Adipocyte (in vitro differentiated cells): ENCODE measurements around the gene SAPCD1.
A peak's percentile ranks its signal among the peaks of the same experiment; 100 is the strongest.

Experiments
- DNase-seq: peaks from one replicate; pipeline ENCODE4 v3.0.0-alpha.2; 2015; ENCODE audit warnings: low read depth
- H3K27me3 ChIP-seq: replicated peaks from 2 replicates; pipeline ENCODE4 v1.7.0; 2013; ENCODE audit warnings: mild to moderate bottlenecking, low read length, moderate library complexity; ENCODE audit not compliant: control insufficient read depth, insufficient read depth
- H3K36me3 ChIP-seq: 2 replicates; pipeline ENCODE4 v1.7.0; 2013; ENCODE audit warnings: low read length, mild to moderate bottlenecking, moderate library complexity; ENCODE audit not compliant: control insufficient read depth, insufficient read depth, severe bottlenecking
- H3K4me1 ChIP-seq: 2 replicates; pipeline ENCODE4 v1.7.0; 2013; ENCODE audit warnings: mild to moderate bottlenecking, low read length, moderate library complexity; ENCODE audit not compliant: control insufficient read depth, insufficient read depth
- H3K4me3 ChIP-seq: 2 replicates; pipeline ENCODE4 v1.7.0; 2013; ENCODE audit warnings: mild to moderate bottlenecking, low read length, moderate library complexity
- H3K9ac ChIP-seq: 2 replicates; pipeline ENCODE4 v1.7.0; 2013; ENCODE audit warnings: mild to moderate bottlenecking, low read length, moderate library complexity
- H3K9me3 ChIP-seq: 2 replicates; pipeline ENCODE4 v1.7.0; 2013; ENCODE audit warnings: mild to moderate bottlenecking, low read length, moderate library complexity; ENCODE audit not compliant: control insufficient read depth

The SAPCD1 gene

GRCh38 chr6:31762878-31763618 is 592 bp downstream of the SAPCD1 start:
- Histone ChIP-seq H3K4me3 (no peak overlapping the region), H3K27me3 (peaks cover 7% of the 10 kb centered on the region), H3K9ac (no peak overlapping the region), H3K36me3 (no peaks in the 10 kb centered on the region), H3K9me3 (no peaks in the 10 kb centered on the region), H3K4me1 (no peaks in the 10 kb centered on the region)
- DNase-seq: no peak

- DNase-seq: peak; percentile 47
- H3K9ac ChIP-seq: no peak overlapping the region
- H3K4me3 ChIP-seq: no peak overlapping the region
- H3K36me3 ChIP-seq: no peaks in the 10 kb centered on the region
- H3K4me1 ChIP-seq: no peaks in the 10 kb centered on the region
- H3K27me3 ChIP-seq: peaks cover 7% of the 10 kb centered on the region
- no peaks in the 10 kb centered on the region for H3K9me3 ChIP-seq
Measured at GRCh38 chr6:31763619-31763940, 1.1 kb downstream of the SAPCD1 start.

DNA sequence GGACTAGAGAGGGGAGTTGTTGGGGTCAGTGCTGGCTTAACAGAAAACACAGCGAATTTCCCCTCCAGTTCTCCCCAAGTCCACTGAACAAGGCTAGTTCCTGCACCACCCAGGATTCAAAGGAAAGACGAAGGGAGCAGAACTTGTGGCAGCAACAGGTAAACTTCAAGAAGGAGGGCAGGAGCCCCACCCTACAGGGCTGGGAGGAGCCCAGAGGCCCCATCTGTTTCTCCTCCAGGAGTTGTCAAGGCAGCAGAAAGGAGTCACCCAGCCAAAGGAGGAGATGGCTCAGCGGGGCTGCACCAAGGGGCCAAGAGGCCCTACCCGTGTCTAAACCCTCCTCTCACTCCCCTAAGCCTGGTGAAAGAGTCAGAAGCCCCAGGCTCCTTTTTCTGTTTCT is 1.7 kb downstream of the SAPCD1 start:
- Histone ChIP-seq H3K27me3 (peaks cover 7% of the 10 kb centered on the region), H3K36me3 (no peaks in the 10 kb centered on the region), H3K9me3 (no peaks in the 10 kb centered on the region), H3K4me3 (no peak overlapping the region), H3K9ac (no peak overlapping the region), H3K4me1 (no peaks in the 10 kb centered on the region)
- DNase-seq: no peak

GRCh38 chr6:31765559-31765909 is 3.1 kb downstream of the SAPCD1 start:
- no peaks in the 10 kb centered on the region for H3K36me3 ChIP-seq
- H3K9ac ChIP-seq: no peak overlapping the region
- peaks cover 7% of the 10 kb centered on the region for H3K27me3 ChIP-seq
- no peaks in the 10 kb centered on the region for H3K4me1 ChIP-seq
- no peaks in the 10 kb centered on the region for H3K9me3 ChIP-seq
- no peak for DNase-seq
- H3K4me3 ChIP-seq: no peak overlapping the region

DNA sequence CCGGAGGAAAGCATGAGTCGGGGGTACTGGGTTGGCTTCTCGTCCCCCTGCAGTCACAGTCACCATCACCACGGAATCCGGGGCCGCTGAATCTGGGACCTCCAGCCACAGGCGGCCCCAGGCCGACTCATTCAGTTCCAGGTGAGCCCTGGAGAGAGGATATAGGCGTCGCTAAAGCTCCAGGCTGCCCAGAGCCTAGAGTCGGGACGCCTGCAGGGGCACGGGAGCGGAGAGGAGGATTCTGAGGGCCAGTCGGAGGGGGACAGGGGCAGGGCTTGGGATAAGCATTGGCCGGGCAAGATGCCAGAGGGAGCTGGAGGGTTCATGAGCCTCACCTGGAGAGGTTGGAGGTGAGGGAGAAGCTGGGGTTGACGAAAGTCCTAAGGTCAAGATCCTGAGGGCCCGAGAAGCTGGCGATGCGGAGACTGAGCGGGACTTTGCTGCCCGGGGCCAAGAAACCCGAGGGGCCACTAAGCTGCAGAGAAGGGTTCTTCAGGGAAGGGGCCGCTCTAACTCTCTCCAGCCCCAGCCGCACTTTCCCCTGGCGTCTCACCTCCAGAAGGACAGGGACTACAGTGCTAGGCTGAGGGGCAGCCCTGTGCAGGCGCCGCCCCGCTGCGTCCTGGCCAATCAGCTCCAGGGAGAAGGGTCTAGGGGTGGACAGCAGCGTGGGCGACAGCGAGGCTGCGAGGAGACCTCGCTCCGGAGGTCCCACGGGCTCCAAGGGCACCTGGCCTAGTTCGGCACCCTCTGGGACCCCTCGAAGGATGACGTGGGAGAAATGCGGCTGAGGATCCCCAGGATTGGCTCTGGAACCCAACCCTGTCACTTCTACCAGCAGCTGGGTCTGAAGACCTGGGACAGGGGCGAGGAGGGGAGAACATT is 3.7 kb downstream of the SAPCD1 start:
- H3K9ac ChIP-seq: no peak overlapping the region
- no peaks in the 10 kb centered on the region for H3K4me1 ChIP-seq
- peak overlapping the region; percentile 33 for H3K4me3 ChIP-seq
- no peaks in the 10 kb centered on the region for H3K9me3 ChIP-seq
- H3K27me3 ChIP-seq: peaks cover 7% of the 10 kb centered on the region
- peak; percentile 38 for DNase-seq
- no peaks in the 10 kb centered on the region for H3K36me3 ChIP-seq

DNA sequence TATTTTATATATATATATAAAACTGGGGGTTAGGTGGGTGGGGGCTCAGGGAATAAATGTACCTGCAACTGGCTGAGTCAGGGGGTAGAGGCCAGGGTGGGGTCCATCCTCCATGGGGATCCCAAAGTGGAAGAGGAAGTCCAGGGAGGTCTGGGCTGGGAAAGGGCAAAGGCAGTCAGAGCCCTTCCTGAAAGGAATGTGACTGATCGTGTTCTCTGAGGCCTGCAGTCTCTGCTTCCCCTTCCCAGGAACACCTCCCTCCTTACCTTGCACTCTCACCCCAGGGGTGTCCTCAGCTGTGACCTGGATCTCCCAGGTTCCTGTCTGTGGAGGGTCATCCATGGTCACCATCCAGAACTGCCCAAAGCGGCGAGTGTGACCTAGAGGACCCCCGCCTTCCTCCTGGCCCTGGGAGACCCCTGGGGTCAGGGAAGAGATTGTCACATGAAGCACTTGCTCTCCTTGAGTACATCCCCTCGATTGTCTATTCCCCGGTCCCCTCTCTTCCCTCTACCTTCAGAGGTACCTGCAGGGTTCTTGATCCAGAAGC is 4.7 kb downstream of the SAPCD1 start:
- H3K9ac ChIP-seq: no peak overlapping the region
- DNase-seq: no peak
- no peaks in the 10 kb centered on the region for H3K36me3 ChIP-seq
- H3K4me3 ChIP-seq: no peak overlapping the region
- peaks cover 7% of the 10 kb centered on the region for H3K27me3 ChIP-seq
- H3K9me3 ChIP-seq: no peaks in the 10 kb centered on the region
- no peaks in the 10 kb centered on the region for H3K4me1 ChIP-seq

GRCh38 chr6:31768363-31769257 is 6.2 kb downstream of the SAPCD1 start:
- Histone ChIP-seq H3K36me3 (no peaks in the 10 kb centered on the region), H3K9ac (no peak overlapping the region), H3K27me3 (peaks cover 7% of the 10 kb centered on the region), H3K4me3 (no peak overlapping the region), H3K9me3 (no peaks in the 10 kb centered on the region), H3K4me1 (no peaks in the 10 kb centered on the region)
- no peak for DNase-seq

GRCh38 chr6:31769684-31770371 is 7.4 kb downstream of the SAPCD1 start:
- no peaks in the 10 kb centered on the region for H3K36me3 ChIP-seq
- peak; percentile 42 for DNase-seq
- H3K9me3 ChIP-seq: no peaks in the 10 kb centered on the region
- H3K9ac ChIP-seq: no peak overlapping the region
- peaks cover 7% of the 10 kb centered on the region for H3K27me3 ChIP-seq
- no peak overlapping the region for H3K4me3 ChIP-seq
- no peaks in the 10 kb centered on the region for H3K4me1 ChIP-seq

- DNase-seq: no peak
- Histone ChIP-seq H3K9me3 (no peaks in the 10 kb centered on the region), H3K9ac (no peak overlapping the region), H3K27me3 (peaks cover 6% of the 10 kb centered on the region), H3K4me3 (no peak overlapping the region), H3K36me3 (no peaks in the 10 kb centered on the region), H3K4me1 (no peaks in the 10 kb centered on the region)
Measured at GRCh38 chr6:31770860-31771259, 8.4 kb downstream of the SAPCD1 start.

GRCh38 chr6:31771992-31772358 is 9.5 kb downstream of the SAPCD1 start:
- Histone ChIP-seq H3K27me3 (peaks cover 3% of the 10 kb centered on the region), H3K36me3 (no peaks in the 10 kb centered on the region), H3K4me1 (peaks cover 3% of the 10 kb centered on the region), H3K9me3 (no peaks in the 10 kb centered on the region), H3K9ac (no peak overlapping the region), H3K4me3 (no peak overlapping the region)
- DNase-seq: no peak
